Measurements from ENCODE around the gene CREB5. TPM values are rescaled to one million over a fixed set of nuclear protein-coding genes. Genes with fewer than 3 reads are reported as not detected.
A peak's percentile ranks its signal among the peaks of the same experiment; 100 is the strongest.
"Not testable (repeated sequence)": the region's sequence is repeated elsewhere in the genome, so short reads cannot be mapped to it uniquely, and the experiment has no call there.

CREB5 gene
- total RNA-seq, 1 experiment from 2014 or later = 19.2 TPM

DNA sequence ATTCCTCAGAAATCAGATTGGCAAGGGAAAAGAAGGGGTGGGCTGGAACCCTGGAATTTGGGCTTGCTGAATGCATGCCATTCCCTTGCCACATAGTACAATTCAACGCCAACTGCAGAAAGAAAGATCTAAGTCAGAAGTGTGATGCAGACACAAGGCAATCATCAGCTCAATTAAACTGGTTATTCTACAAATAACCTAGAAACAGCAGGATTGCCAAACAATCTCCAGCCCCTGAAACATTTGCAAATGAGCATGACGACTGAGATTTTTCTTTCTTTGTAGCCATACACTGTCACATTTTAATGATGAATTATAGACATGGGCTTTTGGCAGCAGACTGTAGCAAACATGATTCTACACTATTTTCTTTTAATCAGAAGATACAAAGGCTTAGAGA lies 16.5 kb upstream of the CREB5 start:
- no peaks in the 10 kb centered on the region for H3K27me3 Mint-ChIP-seq (ENCODE audit: unreplicated experiment)
- no peak overlapping the region for H3K4me3 Mint-ChIP-seq (ENCODE audit: low read depth, unreplicated experiment)
- intact Hi-C loops (cut with micrococcal nuclease; ENCODE audit: unreplicated experiment) = no loop called here
- no TSS peak for BruUV-seq (replicated peaks)
- no peaks in the 10 kb centered on the region for H3K36me3 Mint-ChIP-seq (ENCODE audit: insufficient read depth, unreplicated experiment)
- TF ChIP-seq, protein P1, sequence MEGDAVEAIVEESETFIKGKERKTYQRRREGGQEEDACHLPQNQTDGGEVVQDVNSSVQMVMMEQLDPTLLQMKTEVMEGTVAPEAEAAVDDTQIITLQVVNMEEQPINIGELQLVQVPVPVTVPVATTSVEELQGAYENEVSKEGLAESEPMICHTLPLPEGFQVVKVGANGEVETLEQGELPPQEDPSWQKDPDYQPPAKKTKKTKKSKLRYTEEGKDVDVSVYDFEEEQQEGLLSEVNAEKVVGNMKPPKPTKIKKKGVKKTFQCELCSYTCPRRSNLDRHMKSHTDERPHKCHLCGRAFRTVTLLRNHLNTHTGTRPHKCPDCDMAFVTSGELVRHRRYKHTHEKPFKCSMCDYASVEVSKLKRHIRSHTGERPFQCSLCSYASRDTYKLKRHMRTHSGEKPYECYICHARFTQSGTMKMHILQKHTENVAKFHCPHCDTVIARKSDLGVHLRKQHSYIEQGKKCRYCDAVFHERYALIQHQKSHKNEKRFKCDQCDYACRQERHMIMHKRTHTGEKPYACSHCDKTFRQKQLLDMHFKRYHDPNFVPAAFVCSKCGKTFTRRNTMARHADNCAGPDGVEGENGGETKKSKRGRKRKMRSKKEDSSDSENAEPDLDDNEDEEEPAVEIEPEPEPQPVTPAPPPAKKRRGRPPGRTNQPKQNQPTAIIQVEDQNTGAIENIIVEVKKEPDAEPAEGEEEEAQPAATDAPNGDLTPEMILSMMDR (IDR thresholded peaks at IDR 0.05; ENCODE audit: unreplicated experiment) = no peak
- H3K27ac Mint-ChIP-seq (ENCODE audit: unreplicated experiment) = no peak overlapping the region
- no peaks in the 10 kb centered on the region for H3K9me3 Mint-ChIP-seq (ENCODE audit: low read depth, unreplicated experiment)
- H3K4me1 Mint-ChIP-seq (ENCODE audit: low read depth, unreplicated experiment) = no peaks in the 10 kb centered on the region
- CTCF ChIA-PET = no interaction called here
- no peak for DNase-seq

GRCh38 chr7:28397141-28397540 lies 15.2 kb upstream of the CREB5 start:
- intact Hi-C loops (cut with micrococcal nuclease; ENCODE audit: unreplicated experiment) = no loop called here
- Mint-ChIP-seq H3K27ac (ENCODE audit: unreplicated experiment) (no peak overlapping the region), H3K36me3 (ENCODE audit: insufficient read depth, unreplicated experiment) (no peaks in the 10 kb centered on the region), H3K4me3 (ENCODE audit: low read depth, unreplicated experiment) (no peak overlapping the region), H3K27me3 (ENCODE audit: unreplicated experiment) (no peaks in the 10 kb centered on the region), H3K4me1 (ENCODE audit: low read depth, unreplicated experiment) (no peaks in the 10 kb centered on the region), H3K9me3 (ENCODE audit: low read depth, unreplicated experiment) (no peaks in the 10 kb centered on the region)
- CTCF ChIA-PET = interaction anchor here (1.6 kb wide), 1 partner anchor 14 kb away, joined by 3 read pairs; no protein-coding TSS in a partner anchor
- TF ChIP-seq, protein P1 (IDR thresholded peaks at IDR 0.05; ENCODE audit: unreplicated experiment) = no peak
- DNase-seq = no peak
- no TSS peak for BruUV-seq (replicated peaks)

DNA sequence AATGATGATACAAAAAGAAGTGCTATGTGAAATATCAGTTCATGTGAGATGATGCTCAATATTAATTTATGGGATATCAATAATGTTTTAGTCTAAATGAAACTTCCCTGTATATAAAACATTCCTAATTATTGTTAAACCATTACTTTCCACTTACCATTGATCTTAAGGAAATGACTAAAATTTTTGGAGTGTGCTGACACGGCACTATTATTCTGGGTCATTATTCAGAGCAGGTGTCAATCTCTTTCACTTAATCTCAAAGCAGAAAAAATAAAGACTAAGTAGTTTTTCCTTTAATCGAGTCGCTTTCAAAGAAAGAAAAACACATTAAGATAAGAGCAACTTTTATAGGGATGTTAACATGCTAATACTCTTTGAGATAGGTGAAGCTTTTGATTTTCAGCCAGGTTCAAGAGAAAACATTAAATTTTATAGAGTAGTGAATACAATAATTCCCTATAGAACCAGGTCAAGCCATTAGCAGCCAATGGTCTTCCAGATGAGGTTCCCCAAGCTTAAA lies 11.4 kb upstream of the CREB5 start:
- TF ChIP-seq, protein P1 (IDR thresholded peaks at IDR 0.05; ENCODE audit: unreplicated experiment) = no peak
- no TSS peak for BruUV-seq (replicated peaks)
- intact Hi-C loops (cut with micrococcal nuclease; ENCODE audit: unreplicated experiment) = no loop called here
- H3K27ac Mint-ChIP-seq (ENCODE audit: unreplicated experiment) = no peak overlapping the region
- H3K9me3 Mint-ChIP-seq (ENCODE audit: low read depth, unreplicated experiment) = no peaks in the 10 kb centered on the region
- H3K4me1 Mint-ChIP-seq (ENCODE audit: low read depth, unreplicated experiment) = peaks cover 10% of the 10 kb centered on the region
- no peaks in the 10 kb centered on the region for H3K27me3 Mint-ChIP-seq (ENCODE audit: unreplicated experiment)
- DNase-seq = no peak
- peaks cover 6% of the 10 kb centered on the region for H3K36me3 Mint-ChIP-seq (ENCODE audit: insufficient read depth, unreplicated experiment)
- H3K4me3 Mint-ChIP-seq (ENCODE audit: low read depth, unreplicated experiment) = no peak overlapping the region
- CTCF ChIA-PET = interaction anchor here (0.6 kb wide), 1 partner anchor 1658 kb away, joined by 3 read pairs; no protein-coding TSS in a partner anchor

- H3K9me3 Mint-ChIP-seq (ENCODE audit: low read depth, unreplicated experiment); DNase-seq; H3K27me3 Mint-ChIP-seq (ENCODE audit: unreplicated experiment); BruUV-seq (replicated peaks); H3K27ac Mint-ChIP-seq (ENCODE audit: unreplicated experiment); CTCF ChIA-PET; H3K4me3 Mint-ChIP-seq (ENCODE audit: low read depth, unreplicated experiment); intact Hi-C loops (cut with micrococcal nuclease; ENCODE audit: unreplicated experiment): not testable (repeated sequence)
- peaks cover 11% of the 10 kb centered on the region for H3K36me3 Mint-ChIP-seq (ENCODE audit: insufficient read depth, unreplicated experiment)
- H3K4me1 Mint-ChIP-seq (ENCODE audit: low read depth, unreplicated experiment) = peaks cover 17% of the 10 kb centered on the region
These were observed 10.8 kb upstream of the CREB5 start for GRCh38 chr7:28401567-28401966.

- Mint-ChIP-seq H3K4me3 (ENCODE audit: low read depth, unreplicated experiment) (peak overlapping the region; percentile 1), H3K27ac (ENCODE audit: unreplicated experiment) (peak overlapping the region; percentile 81), H3K9me3 (ENCODE audit: low read depth, unreplicated experiment) (no peaks in the 10 kb centered on the region), H3K36me3 (ENCODE audit: insufficient read depth, unreplicated experiment) (peaks cover 45% of the 10 kb centered on the region), H3K27me3 (ENCODE audit: unreplicated experiment) (no peaks in the 10 kb centered on the region), H3K4me1 (ENCODE audit: low read depth, unreplicated experiment) (peaks cover 34% of the 10 kb centered on the region)
- intact Hi-C loops (cut with micrococcal nuclease; ENCODE audit: unreplicated experiment) = loop anchor here (2.0 to 5.0 kb wide), 2 partner anchors 167 to 217 kb away; no protein-coding TSS in a partner anchor
- CTCF ChIA-PET = interaction anchor here (0.6 to 1.2 kb wide), 10 partner anchors 30 to 1325 kb away, joined by 3 to 4 read pairs (median 3); no protein-coding TSS in a partner anchor
- TF ChIP-seq, protein P1 (IDR thresholded peaks at IDR 0.05; ENCODE audit: unreplicated experiment) = no peak
- BruUV-seq (replicated peaks) = no TSS peak
- DNase-seq = peak; percentile 89
These were observed 6.7 kb upstream of the CREB5 start for GRCh38 chr7:28405662-28406061.

Measured in Calu3 (cell line).